Panc1 (cell line): ENCODE results near the gene PKN3. TPM values are rescaled to one million over a fixed set of nuclear protein-coding genes. Genes with fewer than 3 reads are reported as not detected.

Experiments used
- ATAC-seq: fragments of 200-7000 bp; cut with Tn5 transposase; 2 replicates; pipeline ENCODE4 v1.9.1; 2020; ENCODE audit warnings: mild to moderate bottlenecking, moderate library complexity
- BruUV-seq: library from RNA; stranded (reverse); fragments of 400-500 nt; replicated peaks from 2 replicates; lab custom pipeline; 2021; lab: Mats Ljungman, UMichigan
- CTCF ChIA-PET: fragments of 300-600 bp; sonication (Branson Sonifier 250); formaldehyde crosslinking; loops from one replicate; lab custom pipeline; 2022; ENCODE audit warnings: antibody characterized with exemption; lab: Charles Lee
- POLR2A ChIA-PET: fragments of 300-600 bp; sonication (Branson Sonifier 250); formaldehyde crosslinking; loops from one replicate; lab custom pipeline; 2022; ENCODE audit warnings: antibody characterized with exemption; lab: Charles Lee
- DNase-seq: peaks from one replicate; pipeline ENCODE4 v3.0.0-alpha.2; 2010; ENCODE audit warnings: low read depth, low spot score
- H3K27ac ChIP-seq: 2 replicates; pipeline ENCODE4 v1.5.1; 2011; ENCODE audit warnings: mild to moderate bottlenecking, low read length, inconsistent platforms
- H3K27me3 ChIP-seq: fragments of 200-500 bp; sonication (Bioruptor generic); 2 replicates; pipeline ENCODE4 v1.6.0; 2014; ENCODE audit warnings: low read length, inconsistent platforms; ENCODE audit not compliant: control insufficient read depth, insufficient read depth
- H3K36me3 ChIP-seq: fragments of 200-500 bp; sonication (Bioruptor generic); 2 replicates; pipeline ENCODE4 v1.5.1; 2014; ENCODE audit warnings: inconsistent platforms, mild to moderate bottlenecking, low read length, moderate library complexity; ENCODE audit not compliant: control insufficient read depth, insufficient read depth
- H3K4me1 ChIP-seq: 2 replicates; pipeline ENCODE4 v1.5.1; 2011; ENCODE audit warnings: inconsistent platforms, mild to moderate bottlenecking, low read length, moderate library complexity; ENCODE audit not compliant: control insufficient read depth, insufficient read depth
- H3K4me3 ChIP-seq, 2 experiments: 2 replicates each; pipeline ENCODE4 v1.5.1; 2011 to 2012; ENCODE audit warnings: low read depth in 2 of 2, low read length in 2 of 2, mild to moderate bottlenecking in 2 of 2, inconsistent platforms in 1 of 2, moderate library complexity in 1 of 2
- H3K9me3 ChIP-seq: fragments of 200-500 bp; sonication (Bioruptor generic); 2 replicates; pipeline ENCODE4 v1.5.1; 2014; ENCODE audit warnings: low read depth, mild to moderate bottlenecking, inconsistent platforms, low read length, moderate library complexity; ENCODE audit not compliant: control insufficient read depth, insufficient read depth
- CTCF ChIP-seq: fragments of 450-650 bp; IDR thresholded peaks from 2 replicates; pipeline ENCODE4 v1.5.1; 2017; ENCODE audit warnings: mild to moderate bottlenecking
- POLR2AphosphoS5 ChIP-seq: IDR thresholded peaks from 2 replicates; pipeline ENCODE4 v1.6.1; 2012; ENCODE audit warnings: mild to moderate bottlenecking, low read depth, low read length, moderate library complexity
- REST ChIP-seq, 2 experiments: IDR thresholded peaks; 2 replicates each; pipeline ENCODE4 v1.6.1; 2011 to 2012; ENCODE audit warnings: low read depth in 2 of 2, control low read depth in 1 of 2, low read length in 1 of 2, mild to moderate bottlenecking in 1 of 2, moderate library complexity in 1 of 2; ENCODE audit not compliant: insufficient read depth in 1 of 2
- SIN3A ChIP-seq: IDR thresholded peaks from 2 replicates; pipeline ENCODE4 v1.6.1; 2012; ENCODE audit warnings: low read depth, mild to moderate bottlenecking, low read length, moderate library complexity, borderline replicate concordance; ENCODE audit not compliant: insufficient read depth
- TCF7L2 ChIP-seq: IDR thresholded peaks from 2 replicates; pipeline ENCODE4 v1.6.1; 2011; ENCODE audit warnings: mild to moderate bottlenecking, low read depth, low read length, inconsistent platforms
- in situ Hi-C: cut with HindIII; loops from 2 replicates; pipeline ENCODE4 v1.10.0; 2016; ENCODE audit warnings: low sequenced_read_pairs, low pct_unique_long_range_greater_than_20kb
- intact Hi-C: fragments of 100-400 bp; cut with micrococcal nuclease; formaldehyde crosslinking; loops from one replicate; pipeline ENCODE4 v1.10.0; 2022; ENCODE audit not compliant: unreplicated experiment
- total RNA-seq: library from RNA; stranded (reverse); gene quantifications from one replicate; pipeline ENCODE4 v1.2.1, GENCODE V29; 2021; ENCODE audit not compliant: unreplicated experiment

Gene PKN3
- total RNA-seq, 1 experiment from 2014 or later = 19.9 TPM

- Histone ChIP-seq H3K9me3 (no peaks in the 10 kb centered on the region), H3K27ac (no peak overlapping the region), H3K4me3 (no peak overlapping the region), H3K27me3 (no peaks in the 10 kb centered on the region), H3K36me3 (no peaks in the 10 kb centered on the region), H3K4me1 (no peaks in the 10 kb centered on the region)
- in situ Hi-C loops (no loop called here), intact Hi-C loops (no loop called here)
- no peak for TF ChIP-seq TCF7L2
- no peak for TF ChIP-seq SIN3A
- no peak for TF ChIP-seq CTCF
- TF ChIP-seq REST (IDR thresholded peaks at IDR 0.05; ENCODE audit: insufficient read depth in 1 of 2, low read depth in 2 of 2, low read length in 1 of 2) = no peak
- no peak for TF ChIP-seq POLR2AphosphoS5
- DNase-seq (no peak), ATAC-seq (no peak)
- BruUV-seq = no TSS peak
- CTCF ChIA-PET = interaction anchor here (0.7 kb wide), 1 partner anchor 13 kb away, joined by 3 read pairs; no protein-coding TSS in a partner anchor
- POLR2A ChIA-PET = no interaction called here
Observed at GRCh38 chr9:128747241-128747640, 44.9 kb downstream of the PKN3 start.

GRCh38 chr9:128750926-128751595 lies 48.8 kb downstream of the PKN3 start:
- Histone ChIP-seq H3K4me1 (no peaks in the 10 kb centered on the region), H3K27ac (no peak overlapping the region), H3K27me3 (no peaks in the 10 kb centered on the region), H3K4me3 (no peak overlapping the region), H3K9me3 (no peaks in the 10 kb centered on the region), H3K36me3 (no peaks in the 10 kb centered on the region)
- intact Hi-C loops = no loop called here
- ChIA-PET CTCF (interaction anchor here (0.6 kb wide), 1 partner anchor 17 kb away, joined by 3 read pairs; no protein-coding TSS in a partner anchor), POLR2A (no interaction called here)
- TF ChIP-seq REST (IDR thresholded peaks at IDR 0.05; ENCODE audit: insufficient read depth in 1 of 2, low read depth in 2 of 2, low read length in 1 of 2) (no peak), SIN3A (no peak), TCF7L2 (no peak), POLR2AphosphoS5 (no peak), CTCF (no peak)
- in situ Hi-C loops = no loop called here
- no peak for ATAC-seq
- DNase-seq = no peak
- BruUV-seq = no TSS peak
